SU-DHL-6 (cell line): Measurements from ENCODE around the gene NUP58.

Experiments
- EZH2phosphoT487 ChIP-seq: fragments of 200-600 bp; sonication (generic), shearing (Covaris generic); conservative IDR thresholded peaks from 2 replicates; pipeline ENCODE4 v1.6.1; 2018; ENCODE audit warnings: mild to moderate bottlenecking, antibody characterized with exemption, low read length, moderate library complexity, mixed read lengths
- TF ChIP-seq, protein P1 (sequence below): fragments of 200-600 bp; sonication (generic); IDR thresholded peaks from one replicate; pipeline ENCODE4 v1.5.1; 2017; ENCODE audit warnings: antibody characterized with exemption, mild to moderate bottlenecking, low read length, moderate library complexity; ENCODE audit not compliant: insufficient read depth, poor library complexity, severe bottlenecking

DNA sequence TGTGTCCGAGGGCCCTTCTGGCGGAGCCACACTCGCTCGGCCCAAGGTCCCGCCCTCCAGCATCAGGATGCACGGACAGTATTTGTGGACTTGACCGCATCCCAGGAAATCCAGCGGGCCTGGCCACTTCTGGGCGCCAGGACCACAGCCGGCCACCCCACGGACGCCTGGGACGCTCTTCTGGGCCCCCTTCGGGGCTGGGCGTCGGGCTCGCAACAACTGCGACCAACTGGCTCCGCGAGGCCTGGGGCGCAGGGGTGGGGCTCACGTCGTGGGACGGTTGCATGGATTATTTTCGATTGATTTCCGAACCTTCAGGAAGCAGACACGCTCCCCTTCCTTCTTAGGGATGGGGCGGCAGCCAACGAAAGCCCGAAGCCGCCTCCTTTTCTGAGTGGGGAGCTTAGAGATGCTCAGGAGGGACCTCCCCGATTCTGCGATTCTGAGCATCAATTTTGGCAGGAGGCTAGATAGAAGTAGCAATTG is 521 bp upstream of the NUP58 start:
- TF ChIP-seq, protein P1, sequence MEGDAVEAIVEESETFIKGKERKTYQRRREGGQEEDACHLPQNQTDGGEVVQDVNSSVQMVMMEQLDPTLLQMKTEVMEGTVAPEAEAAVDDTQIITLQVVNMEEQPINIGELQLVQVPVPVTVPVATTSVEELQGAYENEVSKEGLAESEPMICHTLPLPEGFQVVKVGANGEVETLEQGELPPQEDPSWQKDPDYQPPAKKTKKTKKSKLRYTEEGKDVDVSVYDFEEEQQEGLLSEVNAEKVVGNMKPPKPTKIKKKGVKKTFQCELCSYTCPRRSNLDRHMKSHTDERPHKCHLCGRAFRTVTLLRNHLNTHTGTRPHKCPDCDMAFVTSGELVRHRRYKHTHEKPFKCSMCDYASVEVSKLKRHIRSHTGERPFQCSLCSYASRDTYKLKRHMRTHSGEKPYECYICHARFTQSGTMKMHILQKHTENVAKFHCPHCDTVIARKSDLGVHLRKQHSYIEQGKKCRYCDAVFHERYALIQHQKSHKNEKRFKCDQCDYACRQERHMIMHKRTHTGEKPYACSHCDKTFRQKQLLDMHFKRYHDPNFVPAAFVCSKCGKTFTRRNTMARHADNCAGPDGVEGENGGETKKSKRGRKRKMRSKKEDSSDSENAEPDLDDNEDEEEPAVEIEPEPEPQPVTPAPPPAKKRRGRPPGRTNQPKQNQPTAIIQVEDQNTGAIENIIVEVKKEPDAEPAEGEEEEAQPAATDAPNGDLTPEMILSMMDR = no peak
- TF ChIP-seq EZH2phosphoT487 = no peak
